ENCODE measurements around the gene AQP3.
"Not testable (repeated sequence)": the region's sequence is repeated elsewhere in the genome, so short reads cannot be mapped to it uniquely, and the experiment has no call there.

GRCh38 chr9:33402371-33402770 is 45.0 kb downstream of the AQP3 start, which contains the start of gene AQP7:
- not testable (repeated sequence) for TF ChIP-seq CTCF, EP300, POLR2A, POLR2AphosphoS5 (IDR thresholded peaks at IDR 0.05)
